Parathyroid adenoma (tissue), 2 donors: Measurements from ENCODE around the gene PDE8B.

Source experiments
- H2AFZ ChIP-seq: fragments of 300-600 bp; sonication (generic); one replicate; pipeline ENCODE4 v1.7.0; 2017; ENCODE audit warnings: antibody characterized with exemption, mild to moderate bottlenecking
- H3K27ac ChIP-seq: fragments of 300-600 bp; sonication (generic); one replicate; pipeline ENCODE4 v1.7.0; 2017
- H3K27me3 ChIP-seq: fragments of 300-600 bp; sonication (generic); one replicate; pipeline ENCODE4 v1.7.0; 2017; ENCODE audit warnings: low read length; ENCODE audit not compliant: control insufficient read depth, insufficient read depth
- H3K36me3 ChIP-seq: fragments of 300-600 bp; sonication (generic); one replicate; pipeline ENCODE4 v1.7.0; 2017; ENCODE audit warnings: low read length; ENCODE audit not compliant: control insufficient read depth, insufficient read depth
- H3K4me1 ChIP-seq: fragments of 300-600 bp; sonication (generic); one replicate; pipeline ENCODE4 v1.7.0; 2017; ENCODE audit warnings: control low read depth
- H3K4me2 ChIP-seq: fragments of 300-600 bp; sonication (generic); one replicate; pipeline ENCODE4 v1.7.0; 2017; ENCODE audit warnings: low read length
- H3K4me3 ChIP-seq: fragments of 300-600 bp; sonication (generic); one replicate; pipeline ENCODE4 v1.7.0; 2017; ENCODE audit warnings: low read depth, low read length
- H3K79me2 ChIP-seq: fragments of 300-600 bp; sonication (generic); one replicate; pipeline ENCODE4 v1.7.0; 2017; ENCODE audit warnings: control low read depth
- H3K9ac ChIP-seq: fragments of 300-600 bp; sonication (generic); one replicate; pipeline ENCODE4 v1.7.0; 2017; ENCODE audit warnings: mild to moderate bottlenecking
- H3K9me3 ChIP-seq: fragments of 300-600 bp; sonication (generic); one replicate; pipeline ENCODE4 v1.7.0; 2017; ENCODE audit warnings: low read length; ENCODE audit not compliant: control insufficient read depth
- TF ChIP-seq, protein P1 (sequence below): fragments of 300-600 bp; sonication (generic); IDR thresholded peaks from one replicate; pipeline ENCODE4 v1.7.0; 2017; ENCODE audit warnings: antibody characterized with exemption, mild to moderate bottlenecking
- donor health status: primary hyperparathyroidism.

Gene PDE8B

DNA sequence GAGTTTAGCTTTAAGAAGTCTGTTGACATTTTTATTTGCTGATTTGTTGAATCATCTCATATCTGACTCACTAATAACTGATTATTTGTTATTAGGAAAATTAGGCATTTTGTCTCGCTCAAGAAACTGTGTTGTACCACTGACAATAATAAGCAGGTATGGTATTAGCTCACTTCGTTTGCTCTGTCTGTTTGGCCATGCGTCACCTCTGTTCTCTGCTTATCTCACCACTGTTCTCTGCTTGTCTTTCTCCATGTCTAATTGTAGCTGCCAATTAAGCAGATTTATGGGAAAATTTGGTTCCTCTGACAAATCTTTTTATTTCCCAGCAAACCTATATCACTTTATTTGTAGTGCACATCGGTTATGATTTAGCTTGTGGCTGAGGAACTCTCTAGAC is 142.8 kb downstream of the PDE8B start:
- Histone ChIP-seq H3K4me2 (no peak overlapping the region), H2AFZ (no peak overlapping the region), H3K27ac (no peak overlapping the region), H3K79me2 (no peaks in the 10 kb centered on the region), H3K9me3 (no peaks in the 10 kb centered on the region), H3K9ac (no peak overlapping the region), H3K4me3 (no peak overlapping the region), H3K27me3 (no peaks in the 10 kb centered on the region), H3K4me1 (no peaks in the 10 kb centered on the region), H3K36me3 (no peaks in the 10 kb centered on the region)
- TF ChIP-seq, protein P1, sequence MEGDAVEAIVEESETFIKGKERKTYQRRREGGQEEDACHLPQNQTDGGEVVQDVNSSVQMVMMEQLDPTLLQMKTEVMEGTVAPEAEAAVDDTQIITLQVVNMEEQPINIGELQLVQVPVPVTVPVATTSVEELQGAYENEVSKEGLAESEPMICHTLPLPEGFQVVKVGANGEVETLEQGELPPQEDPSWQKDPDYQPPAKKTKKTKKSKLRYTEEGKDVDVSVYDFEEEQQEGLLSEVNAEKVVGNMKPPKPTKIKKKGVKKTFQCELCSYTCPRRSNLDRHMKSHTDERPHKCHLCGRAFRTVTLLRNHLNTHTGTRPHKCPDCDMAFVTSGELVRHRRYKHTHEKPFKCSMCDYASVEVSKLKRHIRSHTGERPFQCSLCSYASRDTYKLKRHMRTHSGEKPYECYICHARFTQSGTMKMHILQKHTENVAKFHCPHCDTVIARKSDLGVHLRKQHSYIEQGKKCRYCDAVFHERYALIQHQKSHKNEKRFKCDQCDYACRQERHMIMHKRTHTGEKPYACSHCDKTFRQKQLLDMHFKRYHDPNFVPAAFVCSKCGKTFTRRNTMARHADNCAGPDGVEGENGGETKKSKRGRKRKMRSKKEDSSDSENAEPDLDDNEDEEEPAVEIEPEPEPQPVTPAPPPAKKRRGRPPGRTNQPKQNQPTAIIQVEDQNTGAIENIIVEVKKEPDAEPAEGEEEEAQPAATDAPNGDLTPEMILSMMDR, result no peak

- Histone ChIP-seq H3K9ac (no peak overlapping the region), H3K36me3 (no peaks in the 10 kb centered on the region), H3K79me2 (no peaks in the 10 kb centered on the region), H3K27me3 (no peaks in the 10 kb centered on the region), H2AFZ (no peak overlapping the region), H3K4me2 (no peak overlapping the region), H3K9me3 (no peaks in the 10 kb centered on the region), H3K4me1 (no peaks in the 10 kb centered on the region), H3K27ac (no peak overlapping the region), H3K4me3 (no peak overlapping the region)
- TF ChIP-seq, protein P1, result no peak
Observed at GRCh38 chr5:77354454-77354853, 144.0 kb downstream of the PDE8B start.

GRCh38 chr5:77355080-77355479 is 144.6 kb downstream of the PDE8B start:
- no peaks in the 10 kb centered on the region for H3K27me3 ChIP-seq
- H3K4me2 ChIP-seq, result no peak overlapping the region
- TF ChIP-seq, protein P1, result no peak
- no peaks in the 10 kb centered on the region for H3K9me3 ChIP-seq
- no peak overlapping the region for H3K27ac ChIP-seq
- H3K4me1 ChIP-seq, result no peaks in the 10 kb centered on the region
- no peak overlapping the region for H3K9ac ChIP-seq
- no peaks in the 10 kb centered on the region for H3K36me3 ChIP-seq
- no peak overlapping the region for H3K4me3 ChIP-seq
- no peak overlapping the region for H2AFZ ChIP-seq
- H3K79me2 ChIP-seq, result no peaks in the 10 kb centered on the region

GRCh38 chr5:77355751-77356150 is 145.3 kb downstream of the PDE8B start:
- no peaks in the 10 kb centered on the region for H3K79me2 ChIP-seq
- H3K27ac ChIP-seq, result no peak overlapping the region
- no peaks in the 10 kb centered on the region for H3K9me3 ChIP-seq
- no peaks in the 10 kb centered on the region for H3K27me3 ChIP-seq
- no peak overlapping the region for H3K4me2 ChIP-seq
- no peak overlapping the region for H3K9ac ChIP-seq
- H2AFZ ChIP-seq, result no peak overlapping the region
- H3K36me3 ChIP-seq, result no peaks in the 10 kb centered on the region
- no peaks in the 10 kb centered on the region for H3K4me1 ChIP-seq
- TF ChIP-seq, protein P1, result no peak
- H3K4me3 ChIP-seq, result no peak overlapping the region

DNA sequence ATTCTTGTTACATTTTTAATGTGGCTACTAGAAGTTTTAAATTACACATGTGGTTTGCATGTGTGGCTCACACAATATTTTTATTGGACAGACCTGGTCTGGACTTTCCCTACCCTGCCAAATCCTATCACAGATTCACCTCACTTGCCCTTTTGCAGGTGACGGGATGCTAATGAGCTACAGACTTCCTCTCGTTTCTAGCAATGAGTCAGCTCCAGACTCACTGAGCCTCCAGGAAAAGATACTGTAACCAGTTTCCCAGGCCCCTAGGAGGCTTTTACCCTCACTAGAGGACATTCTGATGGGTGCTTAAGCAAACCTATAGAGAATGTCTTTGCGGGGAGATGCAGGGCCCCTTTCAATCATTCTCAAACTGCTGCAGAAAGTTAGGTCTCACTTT is 146.3 kb downstream of the PDE8B start:
- H3K9ac ChIP-seq, result no peak overlapping the region
- TF ChIP-seq, protein P1, result no peak
- H3K4me3 ChIP-seq, result no peak overlapping the region
- H3K4me2 ChIP-seq, result no peak overlapping the region
- H3K27ac ChIP-seq, result no peak overlapping the region
- no peaks in the 10 kb centered on the region for H3K27me3 ChIP-seq
- no peaks in the 10 kb centered on the region for H3K36me3 ChIP-seq
- H3K79me2 ChIP-seq, result no peaks in the 10 kb centered on the region
- no peaks in the 10 kb centered on the region for H3K9me3 ChIP-seq
- no peak overlapping the region for H2AFZ ChIP-seq
- no peaks in the 10 kb centered on the region for H3K4me1 ChIP-seq
